NCI-H345 treated with DMSO at 0.1 percent for 48 hours (cell line): ENCODE data around the gene PLCD3.

Experiments
- DNase-seq: peaks from one replicate; lab custom pipeline; 2025; ENCODE audit not compliant: unreplicated experiment; lab: John Stamatoyannopoulos, UW

Gene PLCD3

DNA sequence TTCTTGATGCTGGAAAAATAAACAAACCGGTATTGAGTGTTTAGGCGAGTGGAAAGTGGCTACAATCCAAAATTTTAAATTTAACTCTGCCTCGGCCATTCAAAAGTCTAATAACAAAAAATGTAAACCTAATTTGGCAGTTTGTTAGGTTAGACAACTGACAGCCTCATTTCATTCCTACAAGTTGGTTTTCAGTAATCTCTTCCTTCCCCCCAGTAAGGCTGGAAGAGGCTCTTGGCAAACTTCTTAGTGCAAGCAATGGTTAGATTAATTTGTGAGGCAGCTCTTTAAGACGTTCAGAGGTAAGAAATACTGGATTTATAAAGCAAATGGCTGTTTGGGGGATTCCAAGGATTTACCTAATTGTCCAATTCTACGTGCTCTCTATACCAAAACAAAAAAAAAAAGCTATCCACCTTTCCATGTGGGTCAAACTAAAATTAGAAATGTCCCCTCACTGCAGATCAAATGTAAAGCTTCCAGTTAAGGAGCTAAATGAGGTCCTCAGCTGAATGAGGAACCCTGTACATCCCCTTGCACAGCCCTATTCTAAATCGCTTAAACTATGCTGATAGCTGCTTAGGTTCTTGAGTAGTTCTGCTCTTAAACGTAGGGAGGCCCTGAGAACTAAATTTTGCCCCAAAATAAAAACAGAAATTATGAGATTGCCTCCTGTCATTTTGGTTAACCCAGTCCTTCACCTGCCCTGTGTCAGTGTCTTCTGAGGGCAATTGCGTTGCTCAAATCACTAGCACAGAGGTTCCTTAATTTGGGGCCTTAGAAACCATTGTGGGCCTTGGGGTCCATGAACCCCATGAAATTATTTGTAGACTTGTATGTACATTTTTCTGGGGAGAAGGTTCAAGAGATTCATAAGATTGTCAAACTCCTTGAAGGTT lies 18.8 kb upstream of the PLCD3 start:
- DNase-seq: no peak

DNA sequence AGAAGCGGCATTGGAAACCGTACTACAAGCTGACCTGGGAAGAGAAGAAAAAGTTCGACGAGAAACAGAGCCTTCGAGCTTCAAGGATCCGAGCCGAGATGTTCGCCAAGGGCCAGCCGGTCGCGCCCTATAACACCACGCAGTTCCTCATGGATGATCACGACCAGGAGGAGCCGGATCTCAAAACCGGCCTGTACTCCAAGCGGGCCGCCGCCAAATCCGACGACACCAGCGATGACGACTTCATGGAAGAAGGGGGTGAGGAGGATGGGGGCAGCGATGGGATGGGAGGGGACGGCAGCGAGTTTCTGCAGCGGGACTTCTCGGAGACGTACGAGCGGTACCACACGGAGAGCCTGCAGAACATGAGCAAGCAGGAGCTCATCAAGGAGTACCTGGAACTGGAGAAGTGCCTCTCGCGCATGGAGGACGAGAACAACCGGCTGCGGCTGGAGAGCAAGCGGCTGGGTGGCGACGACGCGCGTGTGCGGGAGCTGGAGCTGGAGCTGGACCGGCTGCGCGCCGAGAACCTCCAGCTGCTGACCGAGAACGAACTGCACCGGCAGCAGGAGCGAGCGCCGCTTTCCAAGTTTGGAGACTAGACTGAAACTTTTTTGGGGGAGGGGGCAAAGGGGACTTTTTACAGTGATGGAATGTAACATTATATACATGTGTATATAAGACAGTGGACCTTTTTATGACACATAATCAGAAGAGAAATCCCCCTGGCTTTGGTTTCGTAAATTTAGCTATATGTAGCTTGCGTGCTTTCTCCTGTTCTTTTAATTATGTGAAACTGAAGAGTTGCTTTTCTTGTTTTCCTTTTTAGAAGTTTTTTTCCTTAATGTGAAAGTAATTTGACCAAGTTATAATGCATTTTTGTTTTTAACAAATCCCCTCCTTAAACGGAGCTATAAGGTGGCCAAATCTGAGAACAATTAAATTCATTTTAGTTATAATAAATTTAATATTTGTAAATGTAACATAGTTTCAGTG lies 17.7 kb upstream of the PLCD3 start:
- DNase-seq: peak; percentile 34

DNA sequence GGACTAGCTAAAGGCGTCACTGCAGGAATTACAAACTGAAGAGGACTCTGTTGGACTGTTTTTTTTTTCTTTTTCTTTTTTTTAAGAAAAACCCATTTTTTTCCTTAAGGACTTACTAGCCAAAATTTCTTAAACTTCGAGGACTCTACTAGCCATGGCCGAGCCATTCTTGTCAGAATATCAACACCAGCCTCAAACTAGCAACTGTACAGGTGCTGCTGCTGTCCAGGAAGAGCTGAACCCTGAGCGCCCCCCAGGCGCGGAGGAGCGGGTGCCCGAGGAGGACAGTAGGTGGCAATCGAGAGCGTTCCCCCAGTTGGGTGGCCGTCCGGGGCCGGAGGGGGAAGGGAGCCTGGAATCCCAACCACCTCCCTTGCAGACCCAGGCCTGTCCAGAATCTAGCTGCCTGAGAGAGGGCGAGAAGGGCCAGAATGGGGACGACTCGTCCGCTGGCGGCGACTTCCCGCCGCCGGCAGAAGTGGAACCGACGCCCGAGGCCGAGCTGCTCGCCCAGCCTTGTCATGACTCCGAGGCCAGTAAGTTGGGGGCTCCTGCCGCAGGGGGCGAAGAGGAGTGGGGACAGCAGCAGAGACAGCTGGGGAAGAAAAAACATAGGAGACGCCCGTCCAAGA lies 16.8 kb upstream of the PLCD3 start:
- DNase-seq: peak; percentile 28

DNA sequence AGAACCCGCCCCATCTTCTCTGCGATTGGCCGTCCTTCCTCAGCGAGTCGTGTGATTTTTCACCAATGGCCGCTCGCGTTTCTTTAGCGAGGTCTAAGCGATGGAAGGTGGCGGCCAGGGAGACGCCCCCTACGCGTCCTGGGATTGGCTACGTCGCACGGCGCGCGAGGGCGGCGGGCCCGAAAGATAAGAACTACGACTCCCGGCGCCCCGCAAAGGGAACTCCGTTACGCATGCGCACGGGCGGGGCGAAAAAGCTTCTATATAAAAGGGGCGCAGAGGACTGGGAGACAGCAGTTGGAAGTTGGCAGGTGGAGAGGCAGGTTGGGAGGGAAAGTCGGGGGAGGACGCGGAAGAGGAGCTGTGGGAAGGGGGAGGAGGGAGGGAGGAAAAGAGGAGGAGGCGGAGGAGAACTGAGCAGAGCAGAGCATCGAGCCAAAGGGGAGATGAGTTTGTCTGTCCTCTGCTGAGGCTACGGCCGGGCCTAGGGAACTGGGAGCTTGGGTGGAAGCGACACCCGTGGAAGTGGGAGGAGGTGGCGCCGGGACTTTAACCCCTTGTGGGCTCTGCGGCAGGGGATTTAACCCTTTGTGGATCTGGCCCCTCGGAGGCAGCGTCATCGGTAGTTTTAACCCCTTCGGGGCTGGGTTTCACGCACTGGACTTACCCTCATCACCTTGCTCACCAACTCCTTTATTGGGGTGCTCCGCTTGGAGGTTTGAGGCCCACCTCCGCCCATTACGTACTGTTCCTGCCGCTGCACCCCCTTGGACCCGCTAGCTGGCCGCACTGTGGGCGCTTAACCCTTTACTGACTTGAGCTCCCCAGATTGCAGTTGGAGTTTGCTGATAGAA lies 16.1 kb upstream of the PLCD3 start, which contains the start of gene HEXIM1:
TSS of gene HEXIM1 (plus strand) at position 293 of the 854 bp plus-strand sequence. CDS start 716 bp downstream, outside the sequence.
- peak; percentile 98 for DNase-seq

DNA sequence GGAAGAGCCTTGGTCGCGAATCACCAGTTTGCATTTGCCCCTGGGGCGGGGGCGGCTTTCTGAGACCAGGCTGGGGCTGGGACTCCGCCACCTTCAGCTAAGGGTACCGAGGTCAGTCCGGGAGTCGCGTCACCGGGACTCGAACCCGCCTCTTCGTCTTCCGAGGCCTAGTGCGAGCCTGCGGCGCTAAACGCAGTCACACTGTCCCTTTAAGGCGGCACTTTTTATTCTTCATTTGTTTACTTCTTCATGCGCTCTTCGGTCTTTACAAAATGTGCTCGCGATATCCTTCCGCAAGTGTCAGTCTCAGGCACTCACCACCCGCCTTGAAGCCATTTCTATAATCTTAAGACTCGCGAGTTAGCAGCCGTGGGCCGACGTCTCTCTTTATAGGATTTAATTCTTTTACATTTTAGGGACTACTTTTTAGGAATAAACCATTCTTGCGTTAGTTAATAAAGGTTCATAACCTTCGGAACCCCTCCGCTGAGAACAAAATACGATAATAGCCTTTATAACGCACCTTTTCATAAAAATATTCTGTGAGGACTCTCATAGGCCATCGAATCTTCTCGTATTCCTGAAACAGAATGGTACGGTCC lies 15.4 kb upstream of the PLCD3 start:
- DNase-seq: peak; percentile 82

DNA sequence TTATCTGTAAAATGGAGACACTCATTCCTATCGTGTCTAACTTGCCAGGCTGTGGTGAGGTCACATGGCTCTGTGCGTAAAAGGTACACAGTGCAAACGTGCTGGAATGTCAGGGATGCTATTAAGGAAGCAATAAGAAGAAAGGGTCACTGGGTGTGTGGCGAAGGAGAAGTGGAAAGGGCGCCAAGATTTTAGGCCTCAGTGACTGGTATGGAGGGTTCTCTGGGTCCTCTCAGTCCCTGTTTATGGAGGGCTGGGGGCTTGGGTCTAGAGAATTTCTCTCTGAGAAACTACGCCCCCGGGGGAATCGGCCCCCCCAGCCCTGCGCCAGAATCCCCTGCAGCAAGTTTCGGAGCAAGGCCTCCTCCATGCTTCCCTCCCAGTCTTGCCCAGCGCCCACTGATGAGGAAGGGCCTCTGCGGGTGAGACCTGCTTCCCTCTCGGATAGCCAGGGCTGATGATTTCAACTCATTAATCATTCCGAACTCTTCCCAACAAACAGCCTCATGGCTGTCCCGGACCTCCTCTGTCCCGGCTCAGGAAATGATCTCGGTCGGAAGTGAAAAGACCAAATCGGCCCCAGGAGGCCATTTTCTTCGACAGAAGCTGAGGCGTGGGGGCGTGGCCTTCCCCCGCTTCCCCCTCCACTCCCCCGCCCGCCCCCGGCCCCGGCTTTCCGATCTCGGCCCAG lies 14.7 kb upstream of the PLCD3 start:
- DNase-seq: peak; percentile 69

DNA sequence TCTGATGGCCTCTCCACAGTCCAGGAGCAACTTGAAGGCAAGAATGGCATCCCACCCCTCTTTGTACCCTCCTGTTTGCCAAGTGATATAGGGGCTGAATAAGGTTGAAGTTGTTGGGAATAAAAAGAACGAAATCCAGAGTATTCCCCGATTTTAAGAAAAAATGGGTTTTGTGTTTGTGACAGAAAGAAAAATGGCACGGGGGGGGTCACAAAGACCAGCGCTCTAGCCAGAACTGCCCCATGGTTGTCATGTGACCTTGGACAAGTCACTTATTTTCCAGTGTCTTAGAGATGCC lies 14.2 kb upstream of the PLCD3 start:
- DNase-seq: no peak

DNA sequence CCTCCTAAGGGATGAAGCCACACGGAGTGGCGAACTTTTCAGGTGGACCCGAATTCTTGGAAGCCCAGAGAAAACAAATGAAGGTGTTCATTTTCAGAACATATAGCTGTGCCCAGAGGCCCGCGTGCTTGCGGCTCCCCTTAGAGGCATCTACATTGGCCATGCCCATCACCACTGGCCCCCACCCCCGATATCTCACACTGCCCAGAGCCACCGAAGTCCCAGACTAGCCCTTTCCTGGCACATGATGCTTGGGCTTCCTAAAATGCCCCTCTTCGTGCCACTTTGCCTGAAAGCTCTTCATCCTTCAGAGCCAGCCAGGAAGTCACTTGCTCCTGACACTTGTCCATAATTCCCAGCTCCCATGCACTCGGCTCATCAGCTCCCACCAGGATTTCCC lies 13.9 kb upstream of the PLCD3 start:
- DNase-seq: no peak

DNA sequence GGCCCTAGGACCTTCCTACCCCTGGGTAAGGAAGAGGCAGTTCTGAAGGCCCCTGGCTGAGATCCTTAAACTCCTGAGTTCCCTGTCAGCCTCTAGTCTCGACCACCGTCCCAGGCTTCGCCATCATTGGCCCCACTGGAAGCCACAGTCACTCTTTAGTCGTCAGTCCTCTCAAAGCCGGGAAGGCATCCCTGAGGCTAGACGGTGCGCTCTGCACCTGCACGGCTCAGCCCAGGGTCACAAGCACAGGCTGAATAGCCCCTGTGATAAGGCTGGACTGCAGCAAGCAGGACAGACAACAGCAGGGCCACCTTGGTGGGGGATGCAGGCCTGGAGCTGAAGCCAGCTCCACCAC lies 12.7 kb upstream of the PLCD3 start:
- DNase-seq: no peak

DNA sequence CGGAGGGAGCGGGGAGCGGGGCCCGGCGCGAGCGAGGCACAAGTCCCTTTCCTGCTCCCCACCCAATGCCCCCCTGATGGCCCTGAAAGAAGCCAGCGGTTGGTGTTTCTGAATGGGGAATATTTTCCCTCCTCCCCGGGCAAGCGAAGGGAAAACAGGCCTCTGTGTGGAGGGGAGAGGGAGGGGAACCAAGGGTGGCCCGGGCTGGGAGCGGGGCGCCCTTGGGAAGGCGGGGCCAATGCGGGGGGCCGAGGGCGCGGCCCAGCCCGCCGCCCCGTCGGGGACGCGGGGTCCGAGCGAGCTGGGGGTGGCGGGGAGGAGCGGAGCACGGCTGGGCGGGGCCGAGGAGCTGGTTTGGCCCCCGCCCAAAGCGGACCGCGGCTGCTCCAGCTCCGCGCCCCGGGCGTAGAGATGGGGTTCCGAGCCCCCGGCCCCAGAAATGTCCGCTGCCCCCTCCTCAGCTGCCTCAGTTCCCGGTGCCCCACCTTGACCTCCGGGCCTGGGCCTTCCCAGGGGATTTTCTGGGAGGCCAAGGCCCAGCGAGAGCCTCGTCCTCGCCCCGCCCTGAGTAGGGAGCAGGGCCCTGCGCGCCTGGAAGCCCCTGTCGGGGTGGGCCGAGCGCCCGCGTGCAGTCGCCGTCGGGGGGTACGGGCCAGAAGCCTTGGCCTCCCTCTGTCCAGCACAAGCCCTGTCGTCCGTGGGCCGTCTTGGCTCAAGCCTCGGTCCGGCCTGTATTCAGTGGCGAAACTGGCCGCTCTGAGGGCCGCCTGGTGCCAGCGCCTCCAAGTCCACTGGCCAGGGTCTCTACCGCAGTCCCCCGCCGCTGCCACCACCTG lies 12.1 kb upstream of the PLCD3 start:
- DNase-seq: no peak

DNA sequence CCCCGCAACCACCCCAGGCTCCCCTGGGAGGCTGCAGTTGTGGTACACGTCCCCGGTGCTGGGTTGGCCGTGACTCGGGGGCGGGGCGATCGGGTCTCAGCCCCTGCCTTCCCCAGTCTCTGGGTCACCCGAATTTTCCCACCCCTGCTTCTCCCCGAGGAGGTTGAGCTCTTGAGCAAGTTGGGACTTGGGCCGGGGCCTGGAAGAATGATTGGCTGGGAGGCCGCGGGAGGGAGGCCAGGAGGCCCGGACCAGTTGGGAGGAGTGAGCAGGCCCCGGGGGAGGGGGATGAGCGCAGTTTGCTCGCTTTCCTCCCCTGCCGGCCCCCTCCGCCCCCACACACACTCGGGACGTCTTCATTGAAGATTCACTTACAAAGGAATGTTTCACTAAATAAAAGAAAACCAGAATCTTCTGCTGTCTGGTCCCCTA lies 11.5 kb upstream of the PLCD3 start:
- no peak for DNase-seq

DNA sequence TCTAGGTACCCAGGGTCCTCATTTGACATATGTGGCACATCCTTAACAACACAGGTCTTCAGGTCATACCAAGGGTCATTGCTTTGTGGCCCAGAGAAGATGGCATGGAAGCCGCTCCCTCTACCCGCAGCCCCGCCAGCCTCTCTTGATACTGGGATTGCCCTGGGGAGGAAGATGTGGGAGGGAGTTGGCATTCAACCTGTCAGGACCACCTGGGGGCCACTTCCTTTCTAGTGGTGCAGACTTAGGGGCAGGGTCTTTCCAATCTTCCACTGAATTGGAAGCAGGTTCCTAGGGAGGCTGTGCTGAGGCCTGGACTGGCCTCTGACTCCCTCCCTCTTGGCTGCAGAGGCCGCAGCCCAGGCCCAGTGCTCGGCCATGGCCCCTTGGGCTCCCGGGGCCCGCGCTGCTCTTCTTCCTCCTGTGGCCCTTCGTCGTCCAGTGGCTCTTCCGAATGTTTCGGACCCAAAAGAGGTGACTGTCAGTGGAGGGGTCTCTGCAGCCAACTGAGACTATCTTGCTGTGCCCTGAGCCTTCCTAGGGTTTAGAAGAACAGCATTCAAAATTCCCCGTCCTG lies 10.9 kb upstream of the PLCD3 start:
- DNase-seq: no peak

DNA sequence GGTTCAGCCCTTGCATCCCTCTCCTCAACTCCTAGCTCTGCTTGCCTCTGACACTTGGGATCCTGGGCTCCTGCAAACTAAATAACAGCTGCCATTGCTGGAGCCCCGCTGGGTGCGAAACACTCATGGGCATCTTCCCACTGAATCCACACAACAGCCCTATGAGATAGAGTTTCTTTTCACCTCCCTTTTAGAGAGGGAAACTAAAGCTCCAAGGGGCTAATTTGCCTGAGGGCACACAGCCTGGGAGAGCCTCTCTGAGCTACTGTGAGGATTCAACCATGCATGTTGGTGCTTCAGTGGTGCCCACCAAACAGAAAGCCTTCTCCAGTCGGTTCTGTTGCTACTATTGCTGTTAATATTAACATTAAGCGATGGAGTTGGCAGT lies 7.2 kb upstream of the PLCD3 start:
- peak; percentile 31 for DNase-seq

DNA sequence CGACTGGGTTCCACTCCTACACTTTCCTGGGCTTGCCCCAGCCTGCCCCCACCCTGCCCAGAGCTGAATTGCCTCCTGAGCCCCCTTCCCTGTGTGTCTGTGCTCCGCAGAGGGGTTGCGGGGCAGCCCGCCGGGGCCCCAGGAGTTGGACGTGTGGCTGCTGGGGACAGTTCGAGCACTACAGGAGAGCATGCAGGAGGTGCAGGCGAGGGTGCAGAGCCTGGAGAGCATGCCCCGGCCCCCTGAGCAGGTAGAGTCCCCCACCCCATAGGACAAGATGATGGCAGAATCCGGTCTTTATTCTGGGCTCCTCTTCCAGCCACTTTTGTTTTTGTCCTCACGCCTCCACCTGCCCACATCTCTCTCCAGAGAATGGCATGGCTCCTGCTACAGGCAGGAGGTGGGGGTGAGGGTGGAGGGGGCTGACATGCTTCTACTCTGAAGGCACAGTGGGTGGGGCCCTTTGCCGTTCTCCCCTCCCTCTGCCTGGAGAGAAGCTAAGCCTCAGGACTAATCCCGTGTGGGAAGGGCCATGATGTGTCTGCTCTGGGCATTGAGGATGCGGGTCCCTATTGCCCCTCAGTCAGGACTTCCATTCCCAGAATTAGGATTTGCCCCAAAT lies 6.7 kb upstream of the PLCD3 start:
- DNase-seq: no peak

DNA sequence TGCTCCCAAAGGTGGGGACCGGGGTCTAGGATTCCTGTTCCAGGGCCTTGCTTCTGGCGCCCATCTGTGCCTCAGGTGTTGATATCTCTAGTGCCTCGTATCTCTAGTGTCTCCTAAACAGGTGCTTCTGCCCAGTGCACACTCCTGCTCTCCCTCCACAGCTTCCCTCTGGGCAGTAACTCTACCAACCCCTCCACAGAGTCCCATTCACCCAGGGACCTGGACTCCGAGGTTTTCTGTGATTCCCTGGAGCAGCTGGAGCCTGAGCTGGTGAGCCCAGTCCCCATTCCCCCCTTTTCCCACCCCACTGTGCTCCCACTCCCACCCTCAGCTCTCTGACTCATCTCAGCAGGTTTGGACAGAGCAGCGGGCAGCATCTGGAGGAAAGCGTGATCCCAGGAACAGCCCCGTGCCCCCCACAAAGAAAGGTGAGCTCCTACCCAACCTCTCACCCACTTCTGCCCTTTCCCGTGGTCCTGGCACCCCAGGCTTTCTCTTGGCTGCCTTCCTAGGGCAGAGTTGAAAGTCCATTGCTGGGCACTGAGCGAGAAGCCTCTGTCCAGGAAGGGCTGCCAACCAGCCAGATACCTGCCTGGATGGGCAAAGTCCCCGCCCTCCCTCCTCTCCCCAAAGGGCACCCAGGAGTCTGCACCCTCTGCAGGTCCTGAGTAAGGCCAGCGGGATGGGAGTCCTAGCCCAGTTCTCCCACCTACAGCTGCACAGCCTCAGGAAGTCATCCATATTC lies 5.4 kb upstream of the PLCD3 start:
- DNase-seq: no peak

DNA sequence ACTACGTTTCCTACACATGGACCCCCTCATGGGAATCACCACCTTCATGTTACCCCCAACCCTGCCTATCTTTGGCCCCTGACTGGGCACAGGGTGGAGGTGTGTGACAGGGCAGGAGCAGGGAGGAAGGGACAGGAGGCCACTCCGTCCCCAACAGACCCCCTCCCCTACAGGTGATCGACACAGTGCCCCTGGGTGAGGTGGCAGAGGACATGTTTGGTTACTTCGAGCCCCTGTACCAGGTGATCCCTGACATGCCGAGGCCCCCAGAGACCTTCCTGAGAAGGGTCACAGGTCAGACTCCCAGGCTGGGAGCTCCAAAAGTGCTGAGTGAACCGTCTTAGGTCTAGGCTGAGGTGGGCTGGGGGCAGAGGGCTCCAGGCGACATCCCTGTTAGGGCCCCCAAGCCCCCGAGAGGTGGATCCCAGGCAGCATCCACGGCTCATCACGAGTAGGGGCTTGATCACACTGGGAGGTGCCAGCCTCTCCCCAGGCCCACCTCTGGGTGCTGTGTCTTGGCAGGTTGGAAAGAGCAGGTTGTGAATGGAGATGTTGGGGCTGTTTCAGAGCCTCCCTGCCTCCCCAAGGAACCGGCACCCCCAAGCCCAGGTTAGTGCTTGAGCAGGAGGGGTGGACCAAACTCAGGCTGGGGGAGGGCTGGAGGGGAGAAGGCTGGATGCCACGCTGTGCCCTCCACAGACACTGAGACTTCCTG lies 4.7 kb upstream of the PLCD3 start:
- no peak for DNase-seq
